Neutrophil (primary cell): ENCODE measurements around the gene CLSTN2.

Experiments
- H3K27ac ChIP-seq: fragments of 200-600 bp; sonication (generic); 2 replicates; pipeline ENCODE4 v1.5.1; 2016; ENCODE audit warnings: mild to moderate bottlenecking, moderate library complexity
- H3K27me3 ChIP-seq: fragments of 200-600 bp; sonication (generic); 2 replicates; pipeline ENCODE4 v1.6.0; 2016; ENCODE audit warnings: mild to moderate bottlenecking
- H3K36me3 ChIP-seq: fragments of 200-600 bp; sonication (generic); 2 replicates; pipeline ENCODE4 v1.5.1; 2017
- H3K4me1 ChIP-seq, 2 experiments: fragments of 200-600 bp in 1 of 2; sonication (generic) in 1 of 2; 1 replicate in 1 of 2; 2 replicates in 1 of 2; pipeline versions ENCODE4 v1.5.1 to v1.6.1; 2013 to 2016; ENCODE audit warnings: low read depth in 1 of 2, low read length in 1 of 2, mild to moderate bottlenecking in 1 of 2, moderate library complexity in 1 of 2; ENCODE audit not compliant: control insufficient read depth in 1 of 2, insufficient read depth in 1 of 2
- H3K4me3 ChIP-seq, 2 experiments: fragments of 200-600 bp in 1 of 2; sonication (generic) in 1 of 2; 1 replicate in 1 of 2; 2 replicates in 1 of 2; pipeline ENCODE4 v1.5.1; 2013 to 2016; ENCODE audit warnings: low read depth in 1 of 2, low read length in 1 of 2, mild to moderate bottlenecking in 1 of 2, moderate library complexity in 1 of 2
- H3K9me3 ChIP-seq: fragments of 200-600 bp; sonication (generic); 2 replicates; pipeline ENCODE4 v1.5.1; 2016
- CTCF ChIP-seq: fragments of 200-600 bp; sonication (generic); IDR thresholded peaks from 2 replicates; pipeline ENCODE4 v1.5.1; 2016; ENCODE audit warnings: antibody characterized with exemption

Gene CLSTN2

DNA sequence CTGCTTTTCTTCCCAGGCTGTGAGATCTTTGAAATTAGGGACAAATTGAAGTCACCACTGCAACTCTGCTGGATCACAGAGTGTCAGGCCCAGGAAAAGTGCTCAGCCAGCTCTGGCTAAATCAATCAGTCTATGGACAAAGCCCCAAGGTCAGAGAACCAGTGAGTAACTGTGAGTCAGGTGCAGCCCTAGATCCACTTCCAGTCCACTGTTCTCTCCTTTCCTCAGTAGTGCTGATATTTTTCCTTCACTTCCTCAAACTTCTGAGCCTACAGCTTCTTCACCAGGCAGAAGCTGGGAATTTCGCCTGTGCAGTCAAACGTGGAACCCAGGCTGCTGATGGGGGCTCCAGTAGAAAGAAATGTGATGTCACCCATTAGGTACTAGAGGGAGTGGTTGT lies 667.8 kb downstream of the CLSTN2 start:
- no peak overlapping the region for H3K27ac ChIP-seq
- no peaks in the 10 kb centered on the region for H3K27me3 ChIP-seq
- no peaks in the 10 kb centered on the region for H3K9me3 ChIP-seq
- no peak for TF ChIP-seq CTCF
- no peak overlapping the region for H3K4me3 ChIP-seq
- no peaks in the 10 kb centered on the region for H3K4me1 ChIP-seq
- H3K36me3 ChIP-seq, result no peaks in the 10 kb centered on the region

DNA sequence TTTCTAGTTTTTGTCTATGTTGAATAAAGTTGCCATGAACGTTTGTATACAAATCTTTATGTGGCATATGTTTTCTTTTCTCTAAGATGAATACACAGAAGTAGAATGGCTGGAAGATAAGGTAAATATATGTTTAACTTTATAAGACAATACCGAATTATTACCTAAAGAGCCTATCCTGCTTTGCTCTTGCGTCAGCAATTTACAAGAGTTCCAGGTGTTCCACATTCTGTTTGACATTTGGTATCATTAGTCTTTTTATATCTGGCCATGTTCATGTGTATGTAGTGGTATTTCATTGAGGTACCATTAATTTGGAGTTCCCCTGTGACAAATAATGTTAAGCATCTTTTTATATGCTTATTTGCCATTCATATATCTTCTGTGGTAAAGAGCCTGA lies 668.8 kb downstream of the CLSTN2 start:
- Histone ChIP-seq H3K9me3 (no peaks in the 10 kb centered on the region), H3K4me1 (no peaks in the 10 kb centered on the region), H3K27me3 (no peaks in the 10 kb centered on the region), H3K4me3 (no peak overlapping the region), H3K36me3 (no peaks in the 10 kb centered on the region), H3K27ac (no peak overlapping the region)
- TF ChIP-seq CTCF, result no peak

GRCh38 chr3:140610544-140610943 lies 675.6 kb downstream of the CLSTN2 start:
- no peak overlapping the region for H3K4me3 ChIP-seq
- H3K9me3 ChIP-seq, result no peaks in the 10 kb centered on the region
- H3K4me1 ChIP-seq, result no peaks in the 10 kb centered on the region
- H3K27me3 ChIP-seq, result no peaks in the 10 kb centered on the region
- H3K27ac ChIP-seq, result no peak overlapping the region
- H3K36me3 ChIP-seq, result no peaks in the 10 kb centered on the region
- TF ChIP-seq CTCF, result no peak

DNA sequence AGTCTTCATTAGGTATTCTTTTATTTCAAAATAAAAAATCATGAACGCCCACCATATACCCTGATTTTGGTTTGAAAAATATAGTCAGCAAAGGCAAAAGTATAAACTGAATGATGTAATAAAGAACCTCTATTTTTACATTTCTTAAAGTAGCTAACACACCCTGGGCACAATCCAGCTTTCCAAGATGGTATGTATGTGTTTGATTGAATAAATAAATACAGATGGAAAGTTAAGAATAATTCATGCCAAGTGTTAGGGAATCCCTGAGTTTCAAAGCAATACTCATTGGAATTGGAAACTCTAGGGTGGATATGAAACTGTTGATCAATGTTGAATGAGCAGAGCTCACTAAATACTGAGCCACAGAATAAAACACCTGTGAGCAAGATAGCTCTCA lies 679.0 kb downstream of the CLSTN2 start:
- no peak overlapping the region for H3K27ac ChIP-seq
- no peak overlapping the region for H3K4me3 ChIP-seq
- no peaks in the 10 kb centered on the region for H3K36me3 ChIP-seq
- no peak for TF ChIP-seq CTCF
- H3K27me3 ChIP-seq, result no peaks in the 10 kb centered on the region
- no peaks in the 10 kb centered on the region for H3K9me3 ChIP-seq
- no peaks in the 10 kb centered on the region for H3K4me1 ChIP-seq

GRCh38 chr3:140617135-140617534 lies 682.1 kb downstream of the CLSTN2 start:
- Histone ChIP-seq H3K9me3 (no peaks in the 10 kb centered on the region), H3K4me1 (no peaks in the 10 kb centered on the region), H3K27me3 (no peaks in the 10 kb centered on the region), H3K36me3 (no peaks in the 10 kb centered on the region), H3K27ac (no peak overlapping the region), H3K4me3 (no peak overlapping the region)
- TF ChIP-seq CTCF, result no peak

GRCh38 chr3:140626856-140627255 lies 691.9 kb downstream of the CLSTN2 start:
- H3K4me1 ChIP-seq, result no peaks in the 10 kb centered on the region

More at GRCh38 chr3:140626856-140627255, 691.9 kb downstream of the CLSTN2 start:
- no peak overlapping the region for H3K27ac ChIP-seq
- H3K36me3 ChIP-seq, result no peaks in the 10 kb centered on the region
- no peak overlapping the region for H3K4me3 ChIP-seq
- no peaks in the 10 kb centered on the region for H3K9me3 ChIP-seq
- TF ChIP-seq CTCF, result no peak
- no peaks in the 10 kb centered on the region for H3K27me3 ChIP-seq
